IPS-18a (cell line): ENCODE results near the gene MICAL2.

Source experiments
- H3K27ac ChIP-seq: one replicate; pipeline ENCODE4 v1.5.1; 2013; ENCODE audit warnings: low read length
- H3K27me3 ChIP-seq: one replicate; pipeline ENCODE4 v1.6.1; 2013; ENCODE audit warnings: mild to moderate bottlenecking, low read length; ENCODE audit not compliant: control insufficient read depth, insufficient read depth
- H3K36me3 ChIP-seq: one replicate; pipeline ENCODE4 v1.6.1; 2013; ENCODE audit warnings: low read depth, low read length; ENCODE audit not compliant: control insufficient read depth
- H3K4me1 ChIP-seq: one replicate; pipeline ENCODE4 v1.6.1; 2013; ENCODE audit warnings: low read depth, low read length; ENCODE audit not compliant: control insufficient read depth
- H3K4me3 ChIP-seq: one replicate; pipeline ENCODE4 v1.5.1; 2013; ENCODE audit warnings: low read length
- H3K9ac ChIP-seq: one replicate; pipeline ENCODE4 v1.6.1; 2013; ENCODE audit warnings: mild to moderate bottlenecking, low read length, moderate library complexity
- H3K9me3 ChIP-seq: one replicate; pipeline ENCODE4 v1.6.1; 2013; ENCODE audit warnings: low read depth, low read length; ENCODE audit not compliant: control insufficient read depth

MICAL2 gene

DNA sequence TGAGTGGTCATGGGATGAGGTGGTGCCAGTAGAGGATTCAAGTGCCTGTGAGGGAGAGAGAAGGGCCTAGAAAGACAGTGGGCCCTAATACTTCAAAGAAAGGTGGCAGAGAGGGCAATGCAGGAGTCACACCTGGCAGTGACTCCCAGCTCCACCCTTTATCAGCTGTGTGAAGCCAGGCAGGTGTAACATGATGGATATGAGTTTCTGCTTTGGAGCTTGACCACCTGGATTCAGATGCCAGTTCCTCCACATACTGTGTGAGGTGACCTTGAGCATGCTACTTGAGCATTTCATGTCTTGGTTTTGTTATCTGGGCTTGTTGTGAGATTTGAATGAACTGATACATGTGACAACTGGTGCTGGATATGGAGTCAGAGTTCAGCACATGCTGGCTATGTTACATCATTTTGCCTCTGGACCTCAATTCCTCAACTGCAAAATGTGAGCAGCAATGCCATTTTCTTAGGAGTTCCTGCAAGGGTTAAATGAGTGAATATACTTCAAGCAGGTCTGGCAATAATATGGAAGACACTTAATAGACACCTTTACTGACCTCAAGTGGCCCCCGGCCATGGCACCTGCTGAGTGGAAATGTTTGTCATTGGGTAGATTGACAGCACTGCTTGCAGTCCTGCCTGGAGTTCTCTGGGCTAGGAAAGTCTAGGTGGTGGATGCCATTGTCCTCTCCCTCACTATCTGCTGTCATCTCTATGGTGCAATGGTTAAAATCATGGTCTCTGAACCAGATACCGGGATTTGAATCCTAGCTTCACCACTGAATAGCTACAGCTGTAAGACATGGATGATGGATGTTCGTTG, 83.3 kb downstream of the MICAL2 start:
- H3K36me3 ChIP-seq = no peaks in the 10 kb centered on the region
- no peaks in the 10 kb centered on the region for H3K9me3 ChIP-seq
- no peak overlapping the region for H3K27ac ChIP-seq
- no peaks in the 10 kb centered on the region for H3K4me1 ChIP-seq
- no peak overlapping the region for H3K4me3 ChIP-seq
- H3K9ac ChIP-seq = no peak overlapping the region
- H3K27me3 ChIP-seq = no peaks in the 10 kb centered on the region

DNA sequence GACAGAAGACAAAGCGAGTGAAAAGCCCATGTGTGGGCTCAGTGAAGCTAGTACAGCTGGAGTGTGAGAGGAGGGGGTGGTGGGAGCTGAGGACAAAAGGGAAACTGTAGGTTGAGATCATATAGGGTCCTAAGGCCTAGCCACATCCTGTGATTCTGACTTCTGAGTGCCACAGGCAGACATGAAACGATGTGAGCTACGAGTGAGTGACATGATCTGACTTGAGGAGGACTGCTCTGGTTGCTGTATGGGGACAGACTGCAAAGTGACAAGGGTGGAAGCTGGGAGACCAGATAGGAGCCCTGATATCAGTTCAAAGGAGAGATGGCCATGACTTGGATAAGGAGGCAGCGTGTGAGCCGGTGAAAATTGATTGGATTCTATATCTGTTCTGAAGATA, 85.4 kb downstream of the MICAL2 start:
- H3K9me3 ChIP-seq = no peaks in the 10 kb centered on the region
- H3K4me3 ChIP-seq = no peak overlapping the region
- H3K4me1 ChIP-seq = no peaks in the 10 kb centered on the region
- no peak overlapping the region for H3K27ac ChIP-seq
- H3K36me3 ChIP-seq = no peaks in the 10 kb centered on the region
- no peak overlapping the region for H3K9ac ChIP-seq
- no peaks in the 10 kb centered on the region for H3K27me3 ChIP-seq

DNA sequence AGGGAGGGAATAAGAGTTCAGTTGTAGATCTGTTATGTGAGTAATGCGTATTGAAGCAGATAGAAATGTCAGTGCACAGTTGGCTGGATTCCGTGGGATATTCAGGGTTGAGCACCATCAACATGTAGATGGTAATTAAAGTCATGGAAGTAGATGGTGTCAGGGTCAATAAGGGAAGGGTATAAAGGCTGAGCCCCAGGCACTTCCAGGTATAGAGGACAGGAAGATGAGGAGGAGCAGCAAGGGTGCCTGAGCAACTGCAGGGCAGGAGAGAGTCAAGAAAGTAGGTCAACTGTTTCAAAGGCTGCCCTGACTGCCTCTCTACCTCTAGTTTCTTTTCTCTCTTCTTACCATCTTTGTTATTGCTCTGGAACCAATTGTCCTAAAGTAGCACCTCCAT, 85.9 kb downstream of the MICAL2 start:
- H3K36me3 ChIP-seq = no peaks in the 10 kb centered on the region
- H3K4me1 ChIP-seq = no peaks in the 10 kb centered on the region
- no peaks in the 10 kb centered on the region for H3K9me3 ChIP-seq
- H3K9ac ChIP-seq = no peak overlapping the region
- no peak overlapping the region for H3K4me3 ChIP-seq
- H3K27ac ChIP-seq = no peak overlapping the region
- no peaks in the 10 kb centered on the region for H3K27me3 ChIP-seq

DNA sequence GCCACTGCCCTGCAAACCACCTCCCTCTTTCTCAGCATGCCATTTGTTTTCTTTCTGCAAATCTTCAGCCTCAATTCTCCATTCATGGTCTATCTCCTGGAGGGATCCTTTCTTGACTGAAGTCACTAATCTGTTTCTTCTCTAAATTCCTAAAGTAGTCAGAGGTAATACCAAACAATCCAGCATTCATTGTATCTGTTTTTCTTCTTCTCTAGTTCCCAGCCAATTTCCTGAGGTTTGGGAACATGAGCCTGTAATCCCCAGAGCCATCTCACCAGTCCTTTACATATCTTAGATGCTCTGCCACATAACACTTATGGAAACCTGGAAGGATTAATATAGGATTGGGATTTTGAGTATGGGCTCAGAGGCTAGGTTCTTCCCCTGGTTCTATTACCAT, 86.5 kb downstream of the MICAL2 start:
- Histone ChIP-seq H3K36me3 (no peaks in the 10 kb centered on the region), H3K4me1 (no peaks in the 10 kb centered on the region), H3K27me3 (no peaks in the 10 kb centered on the region), H3K9ac (no peak overlapping the region), H3K27ac (no peak overlapping the region), H3K9me3 (no peaks in the 10 kb centered on the region), H3K4me3 (no peak overlapping the region)

DNA sequence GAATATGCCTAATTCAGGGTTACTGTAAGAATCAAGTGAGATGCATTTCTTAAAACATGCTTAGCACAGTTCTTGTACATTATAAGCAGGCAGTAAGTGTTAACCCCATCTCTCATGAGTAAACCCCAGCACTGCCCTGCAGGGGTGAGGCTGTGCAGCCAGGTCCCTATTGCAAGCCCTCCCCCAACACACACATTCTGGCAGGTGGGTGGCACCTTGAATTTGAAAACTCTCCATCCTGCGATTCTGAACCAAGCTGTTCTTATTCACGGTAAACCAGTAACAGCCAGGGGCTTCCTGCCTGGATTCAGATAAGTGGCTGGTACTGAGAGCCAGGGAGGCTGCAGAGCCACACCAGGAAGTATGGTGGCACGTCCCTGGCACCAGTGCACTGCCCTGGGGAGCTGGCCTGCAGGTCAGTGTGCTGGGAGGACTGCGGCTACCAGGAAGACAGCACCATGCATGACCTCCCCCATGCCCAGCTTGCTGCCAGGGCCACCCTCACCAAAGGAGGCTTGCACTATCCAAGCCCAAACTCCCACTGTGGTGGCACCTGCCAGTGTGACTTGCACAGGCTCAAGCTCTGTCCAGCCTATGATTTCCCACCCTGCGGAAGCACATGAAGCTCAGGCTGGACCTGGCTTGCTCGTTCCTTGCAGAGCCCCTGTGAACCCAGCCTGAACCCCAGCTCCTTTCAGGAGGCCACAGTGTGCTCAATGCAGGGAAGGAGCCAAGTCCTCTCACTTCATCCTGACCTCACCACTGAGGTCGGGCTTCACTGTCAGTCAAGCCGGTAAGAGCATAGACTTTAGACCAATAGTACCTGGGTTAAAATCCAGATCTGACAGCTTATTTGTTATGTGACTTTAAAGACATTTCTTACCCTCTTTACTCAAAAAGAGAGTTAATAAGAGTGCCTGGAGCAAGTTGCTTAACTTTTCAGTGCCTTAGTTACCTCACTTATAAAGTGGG, 88.1 kb downstream of the MICAL2 start:
- H3K27ac ChIP-seq = no peak overlapping the region
- no peak overlapping the region for H3K9ac ChIP-seq
- no peaks in the 10 kb centered on the region for H3K36me3 ChIP-seq
- no peak overlapping the region for H3K4me3 ChIP-seq
- no peaks in the 10 kb centered on the region for H3K9me3 ChIP-seq
- H3K4me1 ChIP-seq = no peaks in the 10 kb centered on the region
- no peaks in the 10 kb centered on the region for H3K27me3 ChIP-seq

DNA sequence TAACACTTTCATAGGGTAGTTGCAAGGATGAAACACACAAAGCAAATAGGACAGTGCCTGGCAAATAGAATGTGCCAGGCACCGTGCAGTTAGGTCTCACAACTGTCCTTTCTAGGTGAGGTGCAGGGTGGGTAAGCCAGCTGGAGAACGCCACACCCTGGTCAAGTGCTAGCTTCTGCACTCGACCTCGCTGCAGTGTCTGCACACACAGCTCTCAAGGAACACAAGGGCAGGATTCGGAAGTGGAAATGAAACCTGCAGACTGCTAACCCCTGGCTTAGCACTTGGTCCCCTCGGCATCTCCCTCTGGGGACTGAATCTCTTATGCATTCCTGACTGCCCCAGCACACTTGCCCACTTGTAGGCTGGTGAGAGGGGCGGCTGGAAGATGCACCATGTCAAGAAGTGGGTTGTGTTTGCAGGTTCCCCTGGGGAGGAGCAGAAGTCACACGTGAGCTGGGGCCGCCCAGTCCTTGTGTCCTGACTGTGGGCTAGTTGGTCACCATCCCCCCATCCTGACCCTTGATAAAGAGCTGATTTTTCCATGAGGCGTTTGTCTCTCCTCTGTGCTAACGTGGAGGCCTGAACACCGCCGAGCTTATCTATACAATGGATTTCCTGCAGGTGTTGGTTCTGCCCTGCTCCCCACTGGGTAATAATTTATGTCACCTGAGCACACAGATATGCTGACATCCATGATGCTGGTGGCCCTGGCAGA, 89.0 kb downstream of the MICAL2 start:
- H3K4me1 ChIP-seq = no peaks in the 10 kb centered on the region
- H3K27me3 ChIP-seq = no peaks in the 10 kb centered on the region
- H3K36me3 ChIP-seq = no peaks in the 10 kb centered on the region
- H3K27ac ChIP-seq = no peak overlapping the region
- no peaks in the 10 kb centered on the region for H3K9me3 ChIP-seq
- no peak overlapping the region for H3K4me3 ChIP-seq
- no peak overlapping the region for H3K9ac ChIP-seq

DNA sequence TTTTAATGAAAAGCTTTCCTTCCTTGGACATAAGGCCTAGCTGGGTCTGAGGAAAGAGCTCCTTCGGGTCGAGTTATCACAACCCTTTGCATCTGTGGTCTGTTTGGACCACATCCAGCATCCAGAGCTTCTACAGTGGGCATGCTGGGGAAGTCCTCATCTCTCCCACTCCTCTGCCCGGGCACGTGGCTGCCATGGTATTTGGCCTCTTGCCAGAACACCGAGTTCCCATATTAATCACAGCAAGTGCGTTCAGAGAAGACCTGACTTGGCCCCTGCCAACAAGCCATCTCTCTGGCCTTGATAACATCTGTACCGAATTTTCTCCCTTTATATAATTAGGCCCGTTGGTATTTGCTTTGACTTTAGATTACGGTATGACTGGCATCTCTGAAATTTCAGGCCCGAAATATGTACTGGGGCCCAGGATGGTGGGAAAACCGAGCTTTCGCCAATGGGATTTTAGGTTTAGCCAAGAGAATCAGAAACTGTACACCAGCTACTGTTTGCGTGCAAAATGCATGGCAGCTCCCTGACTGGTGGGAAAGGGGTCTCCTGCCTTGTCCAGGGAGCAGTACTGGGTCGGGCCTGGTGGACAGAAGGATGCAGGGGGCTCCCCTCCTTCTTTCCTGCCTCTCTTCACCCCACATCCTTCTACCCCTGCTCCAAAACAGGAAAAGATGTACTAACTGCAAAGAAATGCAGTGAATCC, 90.0 kb downstream of the MICAL2 start:
- no peak overlapping the region for H3K4me3 ChIP-seq
- no peaks in the 10 kb centered on the region for H3K36me3 ChIP-seq
- H3K27me3 ChIP-seq = no peaks in the 10 kb centered on the region
- H3K4me1 ChIP-seq = no peaks in the 10 kb centered on the region
- no peaks in the 10 kb centered on the region for H3K9me3 ChIP-seq
- H3K9ac ChIP-seq = no peak overlapping the region
- no peak overlapping the region for H3K27ac ChIP-seq

DNA sequence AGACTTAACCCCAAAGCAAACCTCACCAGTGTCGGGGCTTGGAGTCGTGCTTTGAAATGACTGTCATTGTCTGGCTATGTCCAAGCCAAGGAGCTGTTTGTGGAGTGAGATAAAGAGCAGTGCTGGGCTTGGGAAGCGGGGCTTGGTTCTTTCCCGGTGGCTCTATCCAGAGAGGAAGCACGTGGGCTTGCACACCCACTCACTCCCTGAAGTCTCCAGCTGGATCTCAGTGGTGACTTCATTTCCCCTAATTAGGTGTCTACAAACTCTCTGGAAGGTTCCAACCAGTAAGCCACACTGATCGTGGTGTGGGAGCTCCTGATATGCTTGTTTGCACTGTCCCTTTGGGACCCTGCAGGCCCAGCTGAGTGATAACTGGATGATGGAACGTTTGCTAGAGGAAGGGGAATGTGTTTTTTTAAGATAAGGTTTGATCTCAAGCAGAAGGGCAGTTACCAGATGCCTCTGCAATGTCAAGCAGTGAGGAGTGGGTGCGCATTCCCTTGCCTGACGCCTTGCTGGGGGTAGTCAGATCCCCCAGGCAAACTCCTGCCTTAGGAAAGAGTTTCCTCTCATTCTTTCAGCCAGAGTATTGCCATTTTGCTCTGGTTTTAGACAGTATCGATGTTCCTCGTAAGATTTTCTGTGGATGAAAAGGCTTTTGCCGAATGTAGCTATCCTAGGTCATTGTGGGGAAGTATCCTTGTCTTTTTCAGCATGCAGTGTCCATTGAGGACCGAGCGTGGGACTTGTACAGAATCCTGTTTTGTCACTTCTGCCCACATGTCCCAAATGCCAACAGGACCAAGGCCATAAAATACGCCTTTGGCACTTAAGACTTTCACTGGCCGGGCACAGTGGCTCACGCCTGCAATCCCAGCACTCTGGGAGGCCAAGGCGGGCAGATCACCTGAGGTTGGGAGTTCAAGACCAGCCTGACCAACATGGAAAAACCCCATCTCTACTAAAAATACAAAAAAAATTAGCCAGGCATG, 90.9 kb downstream of the MICAL2 start:
- Histone ChIP-seq H3K36me3 (no peaks in the 10 kb centered on the region), H3K4me3 (no peak overlapping the region), H3K27me3 (no peaks in the 10 kb centered on the region), H3K9me3 (no peaks in the 10 kb centered on the region), H3K9ac (no peak overlapping the region), H3K27ac (no peak overlapping the region), H3K4me1 (no peaks in the 10 kb centered on the region)

DNA sequence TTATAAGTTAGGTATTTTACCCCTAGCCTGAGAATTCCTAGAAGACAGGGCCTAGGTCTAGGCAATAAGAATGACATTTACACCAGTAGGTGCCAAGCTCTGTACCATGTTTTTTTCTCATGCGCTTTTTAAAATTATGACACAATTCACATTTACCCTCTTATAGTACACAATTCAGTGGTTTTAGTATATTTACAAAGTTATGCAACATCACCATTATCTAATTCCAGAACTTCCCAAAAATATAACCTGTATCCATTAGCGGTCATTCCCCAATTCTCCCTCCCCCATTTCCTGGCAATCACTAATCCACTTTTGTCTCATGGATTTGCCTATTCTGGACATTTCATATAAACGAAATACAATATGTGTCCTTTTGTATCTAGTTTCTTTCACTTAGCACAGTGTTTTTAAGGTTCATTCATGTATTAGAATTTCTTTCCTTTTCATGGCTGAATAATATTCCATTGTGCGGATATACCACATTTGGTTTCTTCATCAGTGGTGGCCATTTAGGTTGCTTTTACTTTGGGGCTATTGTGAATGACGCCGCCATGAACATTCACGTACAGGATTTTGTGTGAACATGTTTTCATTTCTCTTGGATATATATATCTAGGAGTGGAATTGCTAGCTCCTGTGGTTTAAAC, 92.4 kb downstream of the MICAL2 start:
- H3K9ac ChIP-seq = no peak overlapping the region
- no peaks in the 10 kb centered on the region for H3K36me3 ChIP-seq
- H3K4me1 ChIP-seq = no peaks in the 10 kb centered on the region
- H3K27me3 ChIP-seq = no peaks in the 10 kb centered on the region
- no peaks in the 10 kb centered on the region for H3K9me3 ChIP-seq
- H3K27ac ChIP-seq = no peak overlapping the region
- H3K4me3 ChIP-seq = no peak overlapping the region

DNA sequence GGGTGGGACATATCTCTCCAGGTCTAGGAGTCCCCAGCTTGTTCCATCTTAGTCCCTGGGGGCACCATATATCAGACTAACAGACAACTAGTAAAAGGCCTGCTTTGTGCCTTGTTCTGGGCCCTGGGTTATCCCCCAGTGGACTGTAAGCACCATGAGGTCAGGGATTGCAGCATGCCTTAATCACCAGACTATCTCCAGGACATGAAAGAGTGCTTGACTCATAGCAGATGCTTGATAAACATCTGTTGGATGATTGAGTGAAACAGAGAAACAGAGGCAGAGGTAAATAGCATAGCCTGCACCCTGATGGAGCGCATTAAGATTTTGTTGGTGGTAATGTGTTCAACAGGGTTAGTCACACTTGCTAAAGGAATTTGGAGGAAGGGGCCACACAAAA, 94.1 kb downstream of the MICAL2 start:
- H3K4me3 ChIP-seq = no peak overlapping the region
- no peak overlapping the region for H3K27ac ChIP-seq
- no peaks in the 10 kb centered on the region for H3K36me3 ChIP-seq
- no peaks in the 10 kb centered on the region for H3K4me1 ChIP-seq
- H3K27me3 ChIP-seq = no peaks in the 10 kb centered on the region
- H3K9me3 ChIP-seq = no peaks in the 10 kb centered on the region
- H3K9ac ChIP-seq = no peak overlapping the region
